ENCODE results near the gene NAV1.

Gene NAV1

DNA sequence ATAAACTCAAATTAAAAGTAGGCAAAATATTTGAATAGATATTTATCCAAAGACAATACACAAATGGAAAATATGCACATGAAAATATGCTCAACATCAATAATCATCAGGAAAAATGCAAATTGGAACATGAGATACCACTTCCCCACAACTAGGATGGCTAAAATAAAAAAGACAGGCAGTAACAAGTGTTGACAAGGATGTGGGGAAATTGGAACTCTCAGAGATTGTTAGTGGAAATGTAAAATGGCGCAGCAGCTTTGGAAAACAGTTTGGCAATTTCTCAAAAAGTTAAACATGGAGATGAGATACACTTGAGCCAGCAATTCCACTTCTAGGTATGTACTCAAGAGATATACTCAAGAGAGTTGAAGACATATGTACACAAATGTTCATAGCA lies 48.8 kb downstream of the NAV1 start:
- DNase-seq (ENCODE audit: low spot score) = no peak

Measured in HuH-7.5 (cell line).